Neural cell (in vitro differentiated cells): ENCODE results near the gene PRXL2A.

ENCODE experiments used
- CTCF ChIP-seq: fragments of 450-650 bp; IDR thresholded peaks from 2 replicates; pipeline ENCODE4 v1.5.1; 2014; ENCODE audit warnings: antibody characterized with exemption, mild to moderate bottlenecking, moderate library complexity; ENCODE audit not compliant: poor library complexity, severe bottlenecking
- EP300 ChIP-seq: fragments of 450-650 bp; conservative IDR thresholded peaks from 2 replicates; pipeline ENCODE4 v1.6.1; 2014; ENCODE audit warnings: antibody characterized with exemption, mild to moderate bottlenecking, moderate library complexity; ENCODE audit not compliant: poor library complexity, severe bottlenecking
- EZH2 ChIP-seq: fragments of 200-600, 300-800 bp; shearing (Covaris generic), sonication (generic); IDR thresholded peaks from 2 replicates; pipeline ENCODE4 v1.6.1; 2014; ENCODE audit warnings: antibody characterized with exemption, low read length, borderline replicate concordance, mild to moderate bottlenecking; ENCODE audit not compliant: insufficient read depth, poor library complexity, severe bottlenecking
- MXI1 ChIP-seq: fragments of 450-650 bp; conservative IDR thresholded peaks from 2 replicates; pipeline ENCODE4 v1.6.1; 2014; ENCODE audit warnings: antibody characterized with exemption, mild to moderate bottlenecking; ENCODE audit not compliant: poor library complexity, severe bottlenecking
- POLR2AphosphoS5 ChIP-seq: IDR thresholded peaks from 2 replicates; pipeline ENCODE4 v1.6.1; 2012
- RAD21 ChIP-seq: fragments of 450-650 bp; conservative IDR thresholded peaks from 2 replicates; pipeline ENCODE4 v1.6.1; 2014; ENCODE audit warnings: antibody characterized with exemption, mild to moderate bottlenecking, moderate library complexity
- REST ChIP-seq: IDR thresholded peaks from 2 replicates; pipeline ENCODE4 v1.6.1; 2012; ENCODE audit warnings: borderline replicate concordance
- SMC3 ChIP-seq: fragments of 450-650 bp; conservative IDR thresholded peaks from 2 replicates; pipeline ENCODE4 v1.6.1; 2014; ENCODE audit warnings: antibody characterized with exemption, mild to moderate bottlenecking, moderate library complexity; ENCODE audit not compliant: poor library complexity
- TAF1 ChIP-seq: IDR thresholded peaks from 2 replicates; pipeline ENCODE4 v1.6.1; 2012; ENCODE audit warnings: low read depth

DNA sequence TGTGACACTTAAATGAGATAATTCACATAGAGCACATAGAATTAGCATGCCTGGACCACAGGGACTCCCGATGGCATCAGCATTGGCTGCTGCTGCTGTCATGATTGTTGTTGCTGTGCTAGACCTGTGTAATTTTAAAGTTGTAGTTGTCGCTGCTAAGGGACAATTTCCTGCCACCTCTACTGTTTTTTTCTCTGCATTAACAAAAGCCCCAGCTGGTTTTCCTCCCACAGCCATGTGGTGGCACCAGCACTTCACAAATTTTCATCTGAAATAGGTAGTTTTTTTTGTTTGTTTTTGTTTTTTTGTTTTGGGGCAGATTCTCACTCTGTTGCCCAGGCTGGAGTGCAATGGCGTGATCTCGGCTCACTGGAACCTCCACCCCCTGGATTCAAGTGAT, 25.4 kb upstream of the PRXL2A start:
- peak; percentile 59 for TF ChIP-seq CTCF
- TF ChIP-seq POLR2AphosphoS5 = no peak
- no peak for TF ChIP-seq EZH2
- no peak for TF ChIP-seq EP300
- no peak for TF ChIP-seq TAF1
- no peak for TF ChIP-seq REST
- TF ChIP-seq SMC3 = peak; percentile 45
- TF ChIP-seq RAD21 = peak; percentile 59
- no peak for TF ChIP-seq MXI1
